Colonic mucosa (tissue), 4 donors: ENCODE measurements around the gene XPO6. TPM values are rescaled to one million over a fixed set of nuclear protein-coding genes. Genes with fewer than 3 reads are reported as not detected.
A peak's percentile ranks its signal among the peaks of the same experiment; 100 is the strongest.

Experiments
- DNase-seq: peaks from one replicate; pipeline ENCODE4 v3.0.0-alpha.2; 2020
- H3K27ac ChIP-seq: fragments of 200-600 bp; one replicate; pipeline ENCODE4 v1.8.0; 2021
- H3K27me3 ChIP-seq: fragments of 200-600 bp; one replicate; pipeline ENCODE4 v1.8.0; 2021
- H3K36me3 ChIP-seq: fragments of 200-600 bp; one replicate; pipeline ENCODE4 v1.8.0; 2021
- H3K4me1 ChIP-seq: fragments of 200-600 bp; one replicate; pipeline ENCODE4 v1.8.0; 2021; ENCODE audit warnings: mild to moderate bottlenecking
- H3K4me3 ChIP-seq: fragments of 200-600 bp; one replicate; pipeline ENCODE4 v1.8.0; 2021
- H3K9ac ChIP-seq, 2 donors: one replicate each; pipeline ENCODE4 v1.7.0; 2013; ENCODE audit warnings: control low read depth in 2 of 2, low read depth in 2 of 2, low read length in 2 of 2
- H3K9me3 ChIP-seq: fragments of 200-600 bp; one replicate; pipeline ENCODE4 v1.8.0; 2021
- intact Hi-C: fragments of 100-400 bp; cut with DNase I; formaldehyde crosslinking; loops from one replicate; pipeline ENCODE4 v1.14.1; 2022
- total RNA-seq, 2 donors: library from RNA; stranded (reverse); fragmentation: NEBNext Ultra II Directional in 1 of 2; extraction: Animal tissue kit (Norgen Biotek cat#: 25700) in 1 of 2; gene quantifications; one replicate each; pipeline ENCODE4 v1.2.1, GENCODE V29; 2021
- TF ChIP-seq, protein P1 (sequence below): fragments of 200-600 bp; IDR thresholded peaks from one replicate; pipeline ENCODE4 v1.8.0; 2022; ENCODE audit warnings: antibody characterized with exemption, mild to moderate bottlenecking
- donor health status: healthy.
- donor health status: DM: no; HTN: no; CAD: no.
- donor health status: DM: no; HTN: no; CAD: no.

The XPO6 gene, protein sequence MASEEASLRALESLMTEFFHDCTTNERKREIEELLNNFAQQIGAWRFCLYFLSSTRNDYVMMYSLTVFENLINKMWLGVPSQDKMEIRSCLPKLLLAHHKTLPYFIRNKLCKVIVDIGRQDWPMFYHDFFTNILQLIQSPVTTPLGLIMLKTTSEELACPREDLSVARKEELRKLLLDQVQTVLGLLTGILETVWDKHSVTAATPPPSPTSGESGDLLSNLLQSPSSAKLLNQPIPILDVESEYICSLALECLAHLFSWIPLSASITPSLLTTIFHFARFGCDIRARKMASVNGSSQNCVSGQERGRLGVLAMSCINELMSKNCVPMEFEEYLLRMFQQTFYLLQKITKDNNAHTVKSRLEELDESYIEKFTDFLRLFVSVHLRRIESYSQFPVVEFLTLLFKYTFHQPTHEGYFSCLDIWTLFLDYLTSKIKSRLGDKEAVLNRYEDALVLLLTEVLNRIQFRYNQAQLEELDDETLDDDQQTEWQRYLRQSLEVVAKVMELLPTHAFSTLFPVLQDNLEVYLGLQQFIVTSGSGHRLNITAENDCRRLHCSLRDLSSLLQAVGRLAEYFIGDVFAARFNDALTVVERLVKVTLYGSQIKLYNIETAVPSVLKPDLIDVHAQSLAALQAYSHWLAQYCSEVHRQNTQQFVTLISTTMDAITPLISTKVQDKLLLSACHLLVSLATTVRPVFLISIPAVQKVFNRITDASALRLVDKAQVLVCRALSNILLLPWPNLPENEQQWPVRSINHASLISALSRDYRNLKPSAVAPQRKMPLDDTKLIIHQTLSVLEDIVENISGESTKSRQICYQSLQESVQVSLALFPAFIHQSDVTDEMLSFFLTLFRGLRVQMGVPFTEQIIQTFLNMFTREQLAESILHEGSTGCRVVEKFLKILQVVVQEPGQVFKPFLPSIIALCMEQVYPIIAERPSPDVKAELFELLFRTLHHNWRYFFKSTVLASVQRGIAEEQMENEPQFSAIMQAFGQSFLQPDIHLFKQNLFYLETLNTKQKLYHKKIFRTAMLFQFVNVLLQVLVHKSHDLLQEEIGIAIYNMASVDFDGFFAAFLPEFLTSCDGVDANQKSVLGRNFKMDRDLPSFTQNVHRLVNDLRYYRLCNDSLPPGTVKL
- total RNA-seq = 100 to 1,000 TPM in 1 of 2 donors, 10 to 100 TPM in 1; 77.0 to 144 TPM

- H3K9ac ChIP-seq = peak within 1 kb of the TSS; percentile 84 to 88
- H3K27me3 ChIP-seq = no peaks in the 10 kb centered on the region
- TF ChIP-seq, protein P1, sequence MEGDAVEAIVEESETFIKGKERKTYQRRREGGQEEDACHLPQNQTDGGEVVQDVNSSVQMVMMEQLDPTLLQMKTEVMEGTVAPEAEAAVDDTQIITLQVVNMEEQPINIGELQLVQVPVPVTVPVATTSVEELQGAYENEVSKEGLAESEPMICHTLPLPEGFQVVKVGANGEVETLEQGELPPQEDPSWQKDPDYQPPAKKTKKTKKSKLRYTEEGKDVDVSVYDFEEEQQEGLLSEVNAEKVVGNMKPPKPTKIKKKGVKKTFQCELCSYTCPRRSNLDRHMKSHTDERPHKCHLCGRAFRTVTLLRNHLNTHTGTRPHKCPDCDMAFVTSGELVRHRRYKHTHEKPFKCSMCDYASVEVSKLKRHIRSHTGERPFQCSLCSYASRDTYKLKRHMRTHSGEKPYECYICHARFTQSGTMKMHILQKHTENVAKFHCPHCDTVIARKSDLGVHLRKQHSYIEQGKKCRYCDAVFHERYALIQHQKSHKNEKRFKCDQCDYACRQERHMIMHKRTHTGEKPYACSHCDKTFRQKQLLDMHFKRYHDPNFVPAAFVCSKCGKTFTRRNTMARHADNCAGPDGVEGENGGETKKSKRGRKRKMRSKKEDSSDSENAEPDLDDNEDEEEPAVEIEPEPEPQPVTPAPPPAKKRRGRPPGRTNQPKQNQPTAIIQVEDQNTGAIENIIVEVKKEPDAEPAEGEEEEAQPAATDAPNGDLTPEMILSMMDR = no peak
- H3K4me1 ChIP-seq = no peaks in the 10 kb centered on the region
- H3K4me3 ChIP-seq = peak within 1 kb of the TSS; percentile 78
- no peaks in the 10 kb centered on the region for H3K36me3 ChIP-seq
- peak; percentile 98 for DNase-seq
- H3K9me3 ChIP-seq = no peaks in the 10 kb centered on the region
- peak within 1 kb of the TSS; percentile 85 for H3K27ac ChIP-seq
- intact Hi-C loops = no loop called here
Measured at GRCh38 chr16:28211758-28212531, at the start of gene XPO6. Gene XPO6, minus strand, starts transcription at chr16:28211965. Its CDS starts 597 bp downstream, at chr16:28211368.

DNA sequence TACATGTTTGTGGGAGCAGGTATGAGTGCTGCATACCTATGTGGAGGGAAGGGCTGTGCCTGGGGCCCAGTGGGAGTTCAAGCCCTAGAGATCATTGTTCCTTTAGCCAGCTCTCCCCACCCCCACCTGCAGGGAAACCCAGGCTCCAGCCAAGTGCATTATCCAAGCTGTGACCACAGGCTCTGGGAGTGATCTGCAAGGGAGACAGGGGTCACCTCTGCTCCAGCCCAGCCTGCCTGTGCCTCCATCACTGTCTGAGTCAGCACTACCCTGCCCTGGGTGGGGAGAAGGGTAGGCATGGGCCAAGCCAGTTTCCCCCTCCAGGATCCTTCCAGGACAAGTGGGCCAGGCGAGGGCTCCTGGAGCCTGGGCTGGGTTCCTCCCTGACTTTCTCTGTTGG lies 48.4 kb upstream of the XPO6 start:
- no peak for DNase-seq
- Histone ChIP-seq H3K9me3 (no peaks in the 10 kb centered on the region), H3K4me1 (no peaks in the 10 kb centered on the region), H3K9ac (no peak overlapping the region), H3K27me3 (no peaks in the 10 kb centered on the region), H3K36me3 (no peaks in the 10 kb centered on the region), H3K27ac (no peak overlapping the region), H3K4me3 (no peak overlapping the region)
- intact Hi-C loops = no loop called here
- TF ChIP-seq, protein P1 = no peak

DNA sequence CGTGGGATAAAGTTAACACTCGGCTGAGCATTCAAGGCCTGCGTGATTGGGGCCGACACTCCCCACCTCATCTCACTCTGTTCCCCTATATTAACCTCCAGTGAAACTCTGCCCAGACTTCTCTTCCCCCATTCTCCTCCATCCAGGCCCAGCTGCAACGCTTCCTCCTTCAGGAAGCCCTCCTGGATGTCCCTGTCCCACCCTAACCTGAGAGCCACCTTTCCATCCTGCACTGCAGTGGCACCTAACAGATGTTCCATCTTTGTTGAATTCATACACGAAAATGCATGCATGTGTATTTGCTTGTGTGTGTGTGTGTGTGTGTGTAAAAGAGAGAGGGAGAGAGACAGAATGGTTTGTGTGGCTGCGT lies 48.0 kb upstream of the XPO6 start:
- Histone ChIP-seq H3K9me3 (no peaks in the 10 kb centered on the region), H3K27me3 (no peaks in the 10 kb centered on the region), H3K4me1 (no peaks in the 10 kb centered on the region), H3K27ac (no peak overlapping the region), H3K9ac (no peak overlapping the region), H3K36me3 (no peaks in the 10 kb centered on the region), H3K4me3 (no peak overlapping the region)
- no peak for DNase-seq
- intact Hi-C loops = no loop called here
- TF ChIP-seq, protein P1 = no peak

DNA sequence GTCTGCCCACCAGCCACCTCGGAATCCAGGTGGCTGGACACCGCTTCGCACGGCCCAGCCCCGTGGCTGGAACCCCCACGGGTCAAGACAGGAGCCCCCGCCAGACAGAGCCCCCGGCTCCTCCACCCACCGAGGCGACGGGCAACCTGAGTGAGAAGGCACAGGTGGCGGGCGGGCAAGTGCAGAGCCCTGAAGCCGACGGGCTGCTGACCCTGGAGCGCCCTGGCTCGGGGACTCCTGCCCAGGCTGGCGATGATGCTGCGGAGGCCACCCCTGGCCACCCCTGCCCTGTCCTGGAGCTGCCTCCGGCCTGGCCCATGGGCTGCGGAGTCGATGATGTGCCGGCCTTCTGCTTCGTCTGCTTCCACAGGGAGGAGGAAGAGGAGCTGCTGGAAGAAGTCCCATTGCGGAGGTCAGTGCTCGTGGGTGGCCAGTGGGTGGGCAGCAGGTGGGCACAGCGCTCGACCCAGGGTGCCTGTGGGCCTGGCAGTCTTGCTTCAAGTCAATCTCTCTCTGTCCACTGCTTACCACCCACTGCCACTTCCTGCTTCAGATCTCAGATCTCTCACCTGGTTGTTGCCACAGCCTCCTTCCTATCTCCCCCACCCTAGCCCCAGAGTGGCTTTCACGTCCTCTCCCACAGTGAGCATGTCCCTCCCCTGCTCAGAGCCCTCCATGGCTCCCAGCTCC lies 47.5 kb upstream of the XPO6 start:
- no peak for DNase-seq
- Histone ChIP-seq H3K4me1 (no peaks in the 10 kb centered on the region), H3K36me3 (no peaks in the 10 kb centered on the region), H3K9ac (no peak overlapping the region), H3K27me3 (no peaks in the 10 kb centered on the region), H3K9me3 (no peaks in the 10 kb centered on the region), H3K4me3 (no peak overlapping the region), H3K27ac (no peak overlapping the region)
- TF ChIP-seq, protein P1 = no peak
- intact Hi-C loops = no loop called here
